Activated CD8-positive, alpha-beta memory T cell treated with anti-CD3 and anti-CD28 coated beads for 24 hours (primary cell): ENCODE measurements around the gene USP20.
"Not testable (repeated sequence)": the region's sequence is repeated elsewhere in the genome, so short reads cannot be mapped to it uniquely, and the experiment has no call there.

ENCODE experiments used
- DNase-seq: peaks from one replicate; pipeline ENCODE4 v3.0.0-alpha.2; 2020

USP20 gene

DNA sequence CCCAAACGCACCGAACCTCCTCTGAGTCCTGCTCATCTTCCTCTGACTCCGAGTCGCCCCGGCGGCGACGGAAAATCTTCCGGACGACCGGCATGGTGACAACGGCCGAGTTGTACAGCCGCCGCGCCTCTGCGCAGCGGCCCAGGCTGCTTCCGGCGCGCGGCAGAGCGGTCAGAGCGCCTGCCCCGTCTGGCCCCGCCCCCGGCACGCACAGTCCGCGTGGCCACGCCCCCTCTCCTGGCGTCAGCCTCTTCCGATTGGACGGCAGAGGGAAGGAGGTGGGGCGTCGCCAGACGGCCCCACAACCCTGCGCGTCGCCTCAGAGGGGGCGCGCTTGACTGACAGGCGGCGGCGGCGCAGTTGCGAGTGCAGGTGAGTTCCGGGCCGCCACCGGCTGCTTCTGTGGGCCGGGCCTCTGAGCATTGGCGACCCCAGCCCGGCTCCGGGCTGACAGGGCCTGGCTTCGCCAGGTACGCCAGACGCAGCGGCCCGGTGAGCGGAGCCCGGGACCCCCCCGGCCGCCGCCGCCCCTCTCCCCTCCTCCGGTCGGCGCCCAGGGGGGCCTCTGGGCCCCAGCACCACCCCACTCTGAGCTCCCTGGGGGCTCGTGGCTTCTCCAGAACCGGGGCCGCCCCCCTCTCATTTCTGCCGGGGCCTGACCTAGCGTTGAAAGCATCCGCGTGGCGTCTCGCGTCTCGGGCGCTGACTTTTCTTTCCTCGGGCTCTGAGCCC lies at the start of gene USP20, which contains the start of gene C9orf78:
TSS of gene USP20 (plus strand) at position 331 of the 732 bp plus-strand sequence. CDS start 17,098 bp downstream, outside the sequence.
TSS of gene C9orf78 (minus strand) at position 148 of the 732 bp plus-strand sequence. CDS start at position 94, 54 bp downstream.
- peak; percentile 97 for DNase-seq

DNA sequence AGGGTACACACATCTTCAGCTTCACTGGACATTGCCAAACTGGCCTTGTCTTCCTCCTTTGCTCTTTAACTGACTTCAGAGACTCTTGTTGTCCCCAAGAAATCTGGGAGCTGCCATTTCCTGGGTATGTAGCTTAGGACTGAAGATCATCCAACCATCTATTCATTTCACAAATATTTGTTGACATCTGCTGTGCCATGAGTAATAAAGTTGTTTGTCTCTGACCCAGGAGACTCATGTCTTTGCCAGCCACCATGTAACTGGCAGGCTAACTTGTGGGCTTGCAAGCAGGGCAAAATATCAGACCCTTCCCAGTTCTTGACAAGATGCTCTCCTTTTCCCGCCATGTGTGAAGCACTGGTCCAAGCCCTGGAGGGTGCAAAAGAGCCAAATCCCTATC lies 49.4 kb upstream of the USP20 start:
- DNase-seq, result no peak

DNA sequence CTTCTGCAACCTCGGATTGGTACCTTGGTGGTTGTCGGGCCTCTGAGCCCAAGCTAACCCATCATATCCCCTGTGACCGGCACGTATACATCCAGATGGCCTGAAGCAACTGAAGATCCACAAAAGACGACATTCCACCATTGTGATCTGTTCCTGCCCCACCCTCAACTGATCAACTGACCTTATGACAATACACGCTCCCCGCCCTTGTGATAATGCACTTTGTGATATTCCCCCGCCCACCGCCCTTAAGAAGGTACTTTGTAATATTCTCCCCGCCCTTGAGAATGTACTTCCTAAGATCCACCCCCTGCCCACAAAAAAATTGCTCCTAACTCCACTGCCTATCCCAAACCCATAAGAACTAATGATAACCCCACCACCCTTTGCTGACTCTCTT lies 48.8 kb upstream of the USP20 start:
- DNase-seq, result no peak

DNA sequence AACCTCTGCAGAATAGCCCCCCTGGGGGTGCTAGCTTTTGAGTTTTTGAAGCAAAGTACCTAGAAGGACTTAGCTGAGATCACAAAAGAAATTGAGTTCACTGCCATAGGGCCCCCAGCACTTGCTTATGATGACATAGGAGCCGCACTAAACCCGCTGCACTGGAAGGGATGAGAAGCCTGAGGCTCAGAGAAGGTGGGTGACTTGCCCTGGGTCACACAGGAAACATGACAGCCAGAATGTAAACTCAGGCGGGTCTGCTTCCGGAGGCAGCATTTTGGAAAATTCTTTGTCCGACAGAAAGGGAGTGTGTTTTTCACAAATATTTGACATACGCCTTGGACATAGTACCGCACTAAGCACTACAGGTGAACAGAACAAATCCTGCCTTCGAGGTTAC lies 40.7 kb upstream of the USP20 start:
- no peak for DNase-seq

DNA sequence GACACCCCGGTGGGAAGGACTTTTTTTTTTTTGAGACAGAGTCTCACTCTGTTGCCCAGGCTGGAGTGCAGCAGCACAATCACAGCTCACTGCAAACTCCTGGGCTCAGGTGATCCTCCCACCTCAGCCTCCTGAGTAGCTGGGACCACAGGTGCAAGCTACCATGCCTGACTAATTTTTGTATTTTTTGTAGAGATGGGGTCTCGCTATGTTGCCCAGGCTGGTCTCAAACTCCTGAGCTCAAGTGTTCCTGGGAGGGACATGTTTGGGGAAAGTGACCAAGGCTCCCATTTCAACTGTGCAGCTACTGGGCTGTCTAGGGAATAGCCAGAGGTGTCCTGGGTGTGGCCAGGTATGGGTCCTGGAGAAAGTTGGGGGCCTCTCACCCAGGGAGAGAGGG lies 39.2 kb upstream of the USP20 start:
- not testable (repeated sequence) for DNase-seq

DNA sequence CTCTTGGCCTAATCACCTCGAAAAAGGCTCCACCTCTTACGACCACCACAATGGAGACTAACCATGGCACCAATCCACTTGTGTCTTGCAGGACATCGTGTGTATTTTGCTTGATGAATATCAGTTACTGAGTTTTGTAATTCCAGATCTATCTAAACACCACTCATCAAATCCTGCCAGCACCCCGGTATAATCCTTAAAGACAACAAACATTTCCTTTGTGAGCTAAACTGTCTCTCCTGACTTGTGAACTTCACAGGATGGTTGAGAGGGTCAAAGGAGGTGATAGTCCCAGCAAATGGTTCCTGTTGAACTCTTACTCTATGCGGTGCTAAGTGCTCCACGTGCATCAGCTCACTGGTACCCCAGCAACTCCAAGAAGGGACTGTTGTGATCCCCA lies 36.3 kb upstream of the USP20 start:
- no peak for DNase-seq

DNA sequence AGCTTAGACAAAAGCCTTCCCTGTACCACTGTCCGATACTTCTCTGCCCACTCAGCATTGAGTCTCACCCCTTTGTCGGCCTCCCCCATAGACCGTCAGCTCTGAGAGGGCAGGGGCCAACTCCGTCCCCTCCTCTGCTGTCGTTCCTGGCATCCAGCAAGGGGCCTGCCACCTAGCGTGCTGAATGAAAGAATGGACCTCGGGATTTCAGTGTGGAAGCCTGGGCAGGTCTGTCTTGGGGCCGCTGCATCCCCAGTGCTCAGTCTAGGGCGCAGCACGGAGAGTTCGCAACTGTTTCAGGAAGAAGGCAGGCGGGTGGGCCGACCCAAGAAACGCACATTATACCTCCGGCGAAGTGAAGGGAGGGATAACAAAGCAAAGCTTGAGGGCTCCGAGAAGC lies 33.8 kb upstream of the USP20 start:
- no peak for DNase-seq

DNA sequence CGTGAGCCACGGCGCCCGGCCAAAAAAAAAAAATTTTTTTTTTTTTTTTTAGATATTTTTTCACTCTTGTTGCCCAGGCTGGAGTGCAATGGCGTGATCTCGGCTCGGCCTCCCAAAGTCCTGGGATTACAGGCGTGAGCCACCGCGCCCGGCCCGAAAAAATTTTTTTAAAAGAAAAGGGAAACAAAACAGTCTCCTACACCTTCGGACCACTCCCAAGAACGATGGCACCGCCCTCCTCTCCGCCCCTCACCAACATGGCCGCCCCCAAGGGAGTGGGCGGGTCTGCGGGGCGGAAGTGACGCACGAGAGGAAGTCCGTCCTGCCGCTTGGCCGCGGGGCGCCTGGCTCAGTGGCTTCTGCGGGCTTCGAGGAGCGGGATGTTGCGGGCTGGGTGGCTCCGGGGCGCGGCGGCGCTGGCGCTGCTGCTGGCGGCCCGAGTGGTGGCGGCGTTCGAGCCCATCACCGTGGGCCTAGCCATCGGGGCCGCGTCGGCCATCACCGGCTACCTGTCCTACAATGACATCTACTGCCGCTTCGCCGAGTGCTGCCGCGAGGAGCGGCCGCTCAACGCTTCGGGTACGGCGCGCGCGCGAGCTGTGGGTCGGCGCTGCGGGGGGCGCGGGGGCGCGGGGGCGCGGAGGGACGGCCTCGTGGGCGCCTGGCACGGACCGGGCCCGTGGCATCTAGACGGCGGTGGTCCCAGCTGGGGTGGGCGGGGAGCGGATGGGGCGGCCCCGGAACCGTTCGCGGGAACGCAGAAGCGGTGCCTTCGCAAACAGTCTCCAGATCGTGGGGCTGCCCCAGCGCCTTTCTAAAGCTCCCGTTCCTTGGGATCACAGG lies 32.2 kb upstream of the USP20 start, which contains the start of gene TOR1B:
TSS of gene TOR1B (plus strand) at position 352 of the 843 bp plus-strand sequence. CDS start at position 381, 29 bp downstream.
- peak; percentile 99 for DNase-seq

DNA sequence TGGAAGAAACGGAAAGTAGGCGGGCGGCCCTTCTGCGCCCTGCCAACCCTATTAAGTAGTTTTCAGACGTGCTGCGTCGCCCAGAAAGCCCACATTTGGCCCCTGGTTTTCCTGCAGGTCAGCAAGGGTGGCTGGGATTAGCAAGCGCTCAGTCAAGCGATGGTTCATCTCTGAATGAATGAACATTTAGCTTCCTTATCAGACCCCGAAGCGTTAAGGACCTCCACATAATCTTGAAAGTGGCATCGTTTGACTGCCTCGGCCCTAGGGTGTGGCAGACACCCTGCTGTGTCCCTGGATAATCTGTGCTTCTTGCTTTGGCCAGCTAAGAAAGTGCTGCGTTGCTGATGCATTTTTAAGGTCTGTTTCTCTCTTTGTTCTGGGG lies 31.6 kb upstream of the USP20 start:
- no peak for DNase-seq

DNA sequence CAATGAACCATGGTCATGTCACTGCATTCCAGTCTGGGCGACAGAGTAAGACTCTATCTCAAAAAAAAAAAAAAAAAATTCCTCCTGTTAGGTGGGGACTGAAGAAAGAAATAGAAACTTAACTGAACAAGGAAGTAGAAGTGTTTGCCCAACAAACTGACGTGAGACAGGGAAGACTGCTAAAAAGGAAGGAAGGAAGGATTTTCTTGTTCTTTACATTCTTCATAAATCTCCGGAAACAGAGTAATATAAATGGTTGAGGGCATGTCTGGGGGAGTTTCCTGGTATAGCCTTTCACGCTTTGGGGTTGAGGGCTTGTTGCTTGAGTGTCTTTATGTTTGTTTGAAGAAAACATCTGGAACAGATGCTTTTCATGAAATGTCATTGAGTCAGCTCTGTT lies 29.2 kb upstream of the USP20 start:
- DNase-seq, result no peak

DNA sequence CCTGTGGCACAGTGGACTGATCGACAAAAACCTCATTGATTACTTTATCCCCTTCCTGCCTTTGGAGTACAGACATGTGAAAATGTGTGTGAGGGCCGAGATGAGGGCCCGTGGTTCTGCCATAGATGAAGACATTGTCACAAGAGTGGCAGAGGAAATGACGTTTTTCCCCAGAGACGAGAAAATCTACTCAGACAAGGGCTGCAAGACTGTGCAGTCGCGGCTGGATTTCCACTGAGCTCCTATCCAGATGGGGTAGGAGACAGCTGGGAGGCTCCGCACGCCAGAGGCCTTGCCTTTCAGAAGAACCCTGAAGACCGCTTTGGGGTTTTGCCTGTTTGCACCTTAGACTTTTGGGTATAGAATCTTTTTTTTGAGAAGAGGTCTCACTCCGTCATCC lies 25.9 kb upstream of the USP20 start:
- no peak for DNase-seq

DNA sequence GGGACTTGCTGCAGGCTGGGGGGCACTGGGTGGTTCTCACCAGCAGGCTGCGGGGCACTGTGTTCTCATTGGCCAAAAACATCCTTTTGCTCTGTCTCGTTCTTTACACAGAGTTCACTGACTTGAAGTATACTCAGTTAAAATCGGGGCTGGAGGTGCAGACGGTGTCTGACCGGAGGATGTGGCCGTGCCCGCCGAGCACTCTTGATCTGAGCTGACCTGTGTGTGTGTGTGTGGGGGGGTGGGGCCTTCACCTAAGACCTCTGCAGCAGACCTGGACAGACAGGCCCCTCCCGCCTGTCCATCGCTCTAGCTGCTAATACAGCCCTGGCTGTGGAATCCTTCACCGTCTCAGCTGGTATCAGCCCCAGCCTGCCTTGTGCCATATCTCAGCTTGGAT lies 25.1 kb upstream of the USP20 start:
- no peak for DNase-seq

DNA sequence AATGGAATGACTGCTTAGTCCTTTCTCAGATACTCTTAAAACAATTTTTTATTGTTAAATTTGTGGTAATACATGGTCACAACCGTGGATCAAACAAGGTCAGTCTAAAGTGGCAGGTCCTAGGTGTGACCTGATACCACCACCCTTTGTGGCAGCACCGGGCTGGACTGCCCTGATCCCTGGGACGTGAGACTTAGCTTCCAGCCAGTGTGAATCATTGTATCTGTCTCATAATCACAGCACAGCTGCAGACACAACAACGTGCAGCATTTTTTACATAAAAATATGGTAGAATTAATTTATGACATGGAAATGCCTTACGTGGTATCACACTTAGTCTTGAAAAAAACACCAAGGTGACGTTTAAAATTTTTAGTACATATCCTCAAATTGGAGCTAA lies 24.5 kb upstream of the USP20 start:
- no peak for DNase-seq

DNA sequence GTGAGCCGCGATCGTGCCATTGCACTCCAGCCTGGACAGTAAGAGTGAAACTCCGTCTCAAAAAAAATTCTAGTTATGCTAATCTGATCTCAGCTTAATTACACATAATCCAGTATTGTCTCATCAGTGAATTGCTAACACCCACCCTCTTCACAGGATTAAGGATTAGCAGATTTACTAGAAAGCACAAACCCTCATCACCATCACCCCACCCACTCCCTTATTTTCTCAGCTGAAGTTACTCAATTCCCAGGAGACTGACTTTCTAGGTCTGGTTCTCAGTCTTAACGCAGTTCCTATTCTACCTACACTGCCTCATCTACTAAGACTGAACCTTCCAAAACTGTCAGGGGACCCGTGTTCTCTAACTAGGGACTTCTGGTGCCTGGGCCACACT lies 23.3 kb upstream of the USP20 start:
- no peak for DNase-seq

DNA sequence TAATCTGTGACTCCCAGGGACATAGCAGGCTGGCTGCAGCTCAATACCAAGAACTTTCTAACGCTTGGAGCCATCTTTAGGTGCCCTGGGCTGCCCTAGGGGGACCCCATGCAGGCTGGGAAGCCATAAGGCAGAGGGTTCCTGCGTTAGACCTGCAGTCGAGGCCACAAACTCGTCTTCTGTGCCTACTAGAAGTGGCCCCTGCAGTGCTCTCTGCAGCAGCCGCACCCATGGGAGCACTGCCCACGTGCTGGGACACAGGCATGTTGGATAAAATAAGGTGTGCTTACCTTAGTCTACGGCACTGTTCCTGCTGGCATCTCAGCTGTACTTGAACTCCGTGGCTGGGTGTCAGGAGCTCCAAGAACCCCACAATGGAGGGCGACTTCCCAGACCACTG lies 22.9 kb upstream of the USP20 start:
- no peak for DNase-seq

DNA sequence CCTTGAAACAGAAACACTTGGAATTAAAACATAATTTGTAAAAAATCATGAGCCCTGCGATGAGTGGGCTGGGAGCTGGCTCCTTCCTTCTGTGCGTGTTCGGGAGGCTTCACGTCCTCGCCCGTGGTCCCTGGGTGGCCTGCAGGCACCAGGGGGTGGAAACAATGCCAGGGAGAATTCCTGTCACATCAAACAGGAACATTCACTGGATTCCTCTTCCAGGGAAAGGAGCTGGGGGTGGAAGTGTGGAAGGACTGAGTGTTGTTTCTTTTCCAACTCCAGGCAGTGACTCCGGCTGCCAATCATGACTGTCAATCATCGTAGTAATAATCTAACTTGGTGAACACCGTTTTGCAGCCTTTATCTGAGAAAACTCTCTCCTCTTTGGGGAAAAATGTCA lies 21.6 kb upstream of the USP20 start:
- DNase-seq, result no peak

DNA sequence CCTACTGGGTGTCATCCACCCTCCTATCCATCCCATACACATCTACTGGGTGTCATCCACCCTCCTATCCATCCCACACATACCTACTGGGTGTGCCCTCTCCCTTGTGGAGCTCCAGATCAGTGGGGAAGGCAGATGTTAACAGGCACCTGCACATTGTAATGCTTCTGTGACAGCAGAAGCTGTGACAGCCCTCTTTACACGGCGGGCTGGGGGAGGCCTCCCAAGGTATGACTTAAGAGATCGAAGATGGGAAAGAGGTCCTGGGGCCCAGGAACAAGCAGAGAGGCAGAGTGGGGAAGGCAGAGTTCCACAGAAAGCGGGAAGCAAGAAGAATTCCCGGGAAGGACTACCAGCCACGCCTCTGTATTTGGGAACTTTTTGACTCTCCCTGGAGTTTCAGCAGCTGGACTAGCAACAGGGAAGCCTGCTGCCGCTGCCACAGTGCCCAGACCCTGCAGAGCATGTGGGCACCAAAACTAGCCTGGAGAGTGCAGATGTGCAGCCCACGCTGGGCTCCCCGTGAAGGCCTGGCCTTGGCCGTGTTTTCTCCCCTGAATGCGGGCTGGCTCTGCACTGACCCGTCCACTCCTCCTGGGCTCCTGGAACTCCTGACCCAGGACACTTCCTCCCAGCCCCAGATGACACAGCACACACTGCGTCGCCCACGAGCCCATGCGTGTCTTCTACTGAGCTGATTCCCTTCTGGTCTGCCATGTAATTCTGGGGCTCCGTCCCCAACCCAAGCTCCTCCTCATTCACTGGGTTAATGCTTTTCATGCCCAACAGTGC lies 20.6 kb upstream of the USP20 start:
- DNase-seq, result no peak

DNA sequence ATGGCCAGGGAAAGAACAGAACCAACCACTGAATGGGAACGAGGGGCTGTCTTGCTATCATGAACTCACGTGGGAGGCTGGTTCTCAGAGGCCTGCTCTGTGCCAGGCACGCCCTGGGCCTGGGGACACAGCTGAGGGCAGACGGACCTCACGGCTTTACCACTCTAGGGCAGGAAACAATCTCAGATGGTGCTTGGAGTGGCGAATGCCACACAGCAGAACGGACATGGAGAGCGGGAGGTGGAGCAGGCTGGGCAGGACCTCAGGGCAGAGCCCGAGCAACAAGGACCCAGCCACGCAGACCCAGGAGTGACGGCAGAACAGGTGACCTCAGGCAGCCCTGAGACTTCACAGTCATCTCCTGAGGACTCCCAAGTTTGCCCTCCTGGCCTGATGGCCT lies 20.0 kb upstream of the USP20 start:
- no peak for DNase-seq

DNA sequence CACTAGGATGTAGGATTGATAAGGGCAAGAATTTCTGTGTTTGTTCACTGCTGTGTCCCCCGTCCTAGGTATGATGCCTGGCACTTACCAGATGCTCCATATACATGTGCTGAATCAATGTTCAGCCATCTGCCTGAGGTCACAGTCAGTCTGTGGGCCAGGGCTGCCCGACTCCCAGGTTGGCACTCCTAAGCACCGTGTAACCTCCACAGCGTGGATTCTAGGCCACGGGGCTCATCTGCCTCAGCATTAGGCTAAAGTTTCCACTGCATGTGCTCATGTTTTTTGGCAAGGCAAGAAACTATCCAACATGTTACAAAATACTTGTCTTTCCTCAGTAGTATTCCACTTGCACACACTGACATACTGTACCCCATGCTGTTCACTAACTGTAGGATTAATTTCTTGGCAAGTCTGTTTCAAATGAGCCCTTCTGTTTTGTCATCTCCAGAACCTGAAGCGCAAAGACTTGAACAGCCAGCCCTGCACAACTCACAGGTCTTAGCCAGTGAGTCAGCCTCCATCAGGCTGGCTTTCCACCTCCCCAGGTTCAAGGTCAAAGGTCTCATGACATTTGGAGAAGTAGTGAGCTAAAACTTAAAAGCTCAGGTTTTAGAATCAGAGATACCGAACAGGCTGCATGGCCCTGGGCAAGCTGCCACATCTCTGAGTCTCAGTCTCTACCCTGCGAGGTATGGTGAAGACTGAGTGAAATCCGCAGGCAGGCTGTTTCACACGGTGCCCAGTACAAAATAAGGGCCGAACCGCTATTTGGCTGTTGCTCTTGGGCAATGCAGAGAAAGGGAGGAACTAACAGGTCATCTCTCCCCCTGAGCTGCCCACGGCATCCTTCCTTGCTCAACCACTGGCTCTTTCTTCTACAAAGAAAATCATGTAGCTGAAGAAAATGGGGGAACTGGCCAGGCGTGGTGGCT lies 18.5 kb upstream of the USP20 start:
- DNase-seq, result no peak

DNA sequence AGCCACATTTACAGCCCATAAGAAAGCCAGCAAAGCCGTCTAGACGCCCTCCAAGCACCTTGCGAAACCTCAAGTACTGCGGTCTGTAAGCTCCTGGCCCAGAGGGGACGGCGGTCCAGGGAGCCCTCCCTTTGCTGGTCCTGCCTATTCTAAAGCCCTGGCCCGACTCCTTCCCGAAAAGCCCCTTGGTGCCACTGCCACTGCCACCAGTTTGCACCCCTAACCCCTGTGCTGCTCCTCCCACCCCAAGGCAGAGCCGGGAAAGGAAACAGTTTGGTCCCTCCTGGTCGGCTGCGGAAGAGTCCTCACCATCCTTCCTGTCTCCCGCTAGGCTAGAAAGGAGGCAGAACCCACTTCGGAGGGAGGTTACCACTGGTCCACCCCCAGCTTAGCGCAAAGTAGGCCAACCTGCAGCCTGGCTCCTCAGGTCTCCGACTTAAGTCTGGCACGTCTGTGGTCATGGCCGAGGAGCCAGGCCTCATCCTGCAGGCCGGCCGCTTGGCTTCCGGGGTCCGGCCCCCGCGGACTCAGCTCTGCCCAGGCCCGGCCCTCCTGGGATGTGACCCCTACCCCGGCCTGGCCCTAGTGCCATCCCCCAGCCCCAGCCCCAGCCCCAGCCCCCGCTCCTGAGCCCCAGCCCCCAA lies 12.2 kb upstream of the USP20 start:
- DNase-seq, result peak; percentile 62

DNA sequence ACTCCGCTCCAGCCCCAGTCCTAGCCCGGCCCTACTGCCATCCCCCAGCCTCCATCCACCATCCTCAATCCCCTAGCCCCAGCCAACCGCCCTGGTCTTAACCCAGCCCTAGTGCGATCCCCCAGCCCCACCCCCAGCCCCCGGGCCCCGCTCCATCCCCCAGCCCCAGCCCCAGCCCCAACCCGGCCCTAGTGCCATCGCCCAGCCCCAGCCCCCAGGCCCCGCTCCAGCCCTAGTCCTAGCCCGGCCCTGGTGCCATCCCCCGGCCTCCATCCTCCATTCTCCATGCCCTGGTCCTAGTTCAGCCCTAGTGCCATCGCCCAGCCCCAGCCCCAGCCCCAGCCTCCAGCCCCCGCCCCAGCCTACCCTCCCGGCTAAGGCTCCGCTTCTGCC lies 11.7 kb upstream of the USP20 start:
- DNase-seq, result no peak
